Stimulated activated CD4-positive, alpha-beta T cell treated with anti-CD3 and anti-CD28 coated beads, Interleukin-4, amount 100 ng/mL, for 1 hour (primary cell): ENCODE results near the gene ACTA2.
A peak's percentile ranks its signal among the peaks of the same experiment; 100 is the strongest.

Experiments used
- DNase-seq: peaks from one replicate; pipeline ENCODE4 v3.0.0-alpha.2; 2020

Gene ACTA2

DNA sequence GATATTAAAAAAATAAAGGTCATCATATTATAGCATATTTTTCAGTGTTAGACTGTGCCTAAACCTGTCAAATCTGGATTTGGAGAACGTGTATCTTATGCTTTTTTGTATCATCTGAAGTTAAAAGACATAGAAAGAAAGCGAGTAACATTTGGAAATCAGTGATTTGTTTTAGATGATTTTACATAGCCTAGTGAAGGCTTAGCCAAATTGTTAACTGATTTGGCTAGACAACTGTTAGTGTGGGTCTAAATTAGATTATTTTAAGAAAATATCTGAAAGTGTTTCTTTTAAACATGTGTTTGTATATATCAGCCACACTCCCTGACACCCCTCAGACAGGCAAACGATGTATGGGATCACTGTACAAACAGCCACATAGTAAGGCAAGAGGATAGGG is 35.6 kb downstream of the ACTA2 start:
- no peak for DNase-seq

DNA sequence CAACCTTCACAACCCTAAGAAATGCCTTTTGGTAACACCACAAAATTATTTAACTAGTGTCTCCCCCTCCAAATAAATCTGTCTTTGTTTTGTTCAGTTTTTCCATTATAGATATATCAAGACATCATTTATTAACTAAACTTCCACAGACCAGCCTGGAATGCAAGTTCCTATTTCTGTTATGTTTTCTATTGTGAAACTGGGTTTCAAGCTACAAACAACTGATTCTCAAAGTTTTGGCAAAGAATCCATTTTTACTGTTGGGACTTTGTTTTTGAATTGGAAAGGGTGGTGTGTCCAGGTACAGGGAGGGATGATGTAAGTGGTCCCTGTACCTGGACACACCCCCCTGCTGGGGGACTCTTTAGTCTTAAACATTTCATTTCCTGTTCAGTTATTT is 36.3 kb downstream of the ACTA2 start:
- no peak for DNase-seq

DNA sequence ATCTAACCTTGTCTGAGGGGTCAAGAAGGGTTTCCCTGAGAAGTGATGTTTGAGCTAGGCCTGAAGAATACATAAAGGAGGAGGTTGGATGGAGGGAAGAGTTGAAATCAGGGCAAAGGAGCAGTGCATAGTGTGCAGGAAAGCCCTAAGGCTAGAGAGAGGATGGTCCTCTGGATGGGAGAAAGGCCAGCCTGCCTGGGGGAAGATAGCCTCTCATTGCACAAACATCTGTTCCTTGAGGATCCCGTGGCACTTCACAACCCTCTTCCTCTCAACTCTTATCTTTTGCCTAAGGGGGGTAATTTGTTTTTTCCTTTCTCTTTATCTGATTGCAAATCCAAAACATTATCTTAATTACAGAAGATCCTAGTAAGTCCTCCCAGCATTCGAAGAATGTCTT is 36.8 kb downstream of the ACTA2 start:
- no peak for DNase-seq

DNA sequence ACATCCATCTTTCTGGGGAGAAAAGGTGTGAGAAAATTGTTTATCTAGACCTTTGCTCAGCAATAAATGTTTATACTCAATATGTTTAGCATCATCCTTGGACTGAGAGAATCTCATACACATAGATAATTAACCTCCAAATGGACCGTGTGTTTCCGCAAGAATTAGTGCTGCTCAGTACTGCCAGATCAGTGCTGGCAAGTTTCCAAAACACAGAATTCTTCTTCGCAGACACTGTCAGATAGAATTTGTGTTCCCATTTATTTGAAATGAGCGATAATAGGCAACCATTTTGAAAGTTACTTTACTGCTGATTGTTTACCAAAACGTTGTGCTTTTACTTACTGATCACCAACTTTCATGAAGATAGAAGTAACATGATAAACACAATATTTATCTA is 38.8 kb downstream of the ACTA2 start:
- DNase-seq: no peak

DNA sequence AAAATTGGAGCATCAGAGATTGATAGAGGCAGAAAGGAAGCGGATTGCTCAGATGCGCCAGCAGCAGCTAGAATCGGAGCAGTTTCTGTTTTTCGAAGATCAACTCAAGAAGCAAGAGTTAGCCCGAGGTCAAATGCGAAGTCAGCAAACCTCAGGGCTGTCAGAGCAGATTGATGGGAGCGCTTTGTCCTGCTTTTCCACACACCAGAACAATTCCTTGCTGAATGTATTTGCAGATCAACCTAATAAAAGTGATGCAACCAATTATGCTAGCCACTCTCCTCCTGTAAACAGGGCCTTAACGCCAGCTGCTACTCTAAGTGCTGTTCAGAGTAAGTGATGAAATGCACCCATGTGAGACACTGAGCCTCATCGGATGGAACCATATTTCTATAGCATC is 39.4 kb downstream of the ACTA2 start:
- no peak for DNase-seq

DNA sequence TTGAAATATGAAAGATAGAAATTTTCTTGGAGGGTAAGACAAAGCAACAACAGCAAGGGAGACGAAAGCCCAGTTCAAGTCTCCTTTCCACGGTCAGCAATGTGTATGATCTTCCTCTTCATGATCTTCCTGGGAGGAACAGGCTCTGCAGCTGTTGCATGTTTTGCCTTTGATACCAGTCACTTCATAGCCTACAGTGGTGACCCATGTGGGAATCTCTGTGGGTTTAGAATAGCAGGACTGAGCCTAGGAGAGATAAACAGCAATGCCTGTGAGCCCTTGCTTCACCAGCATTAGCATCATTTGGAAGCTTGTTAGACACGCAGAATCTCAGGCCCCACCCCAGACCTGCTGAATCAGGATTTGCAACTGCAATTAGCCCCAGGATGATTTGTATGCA is 40.7 kb downstream of the ACTA2 start:
- DNase-seq: no peak

DNA sequence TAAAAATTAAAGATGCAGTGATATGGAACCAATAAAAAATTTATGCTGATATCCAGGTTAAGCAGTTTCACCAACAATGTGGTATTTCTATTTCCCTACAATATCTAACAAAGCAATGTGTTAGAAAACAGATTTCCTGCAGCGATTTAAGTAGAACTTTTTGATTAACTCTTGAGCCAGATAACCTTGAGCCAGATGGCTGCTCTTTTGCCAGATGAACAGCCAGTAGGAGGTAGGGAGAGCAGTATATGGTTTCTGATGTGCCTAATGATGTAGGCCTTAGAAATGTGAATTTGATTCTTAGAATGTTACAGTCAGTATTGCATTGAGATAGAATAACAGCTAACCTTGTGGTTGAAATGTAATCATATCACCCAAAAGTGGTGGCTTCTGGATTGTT is 41.5 kb downstream of the ACTA2 start:
- DNase-seq: no peak

DNA sequence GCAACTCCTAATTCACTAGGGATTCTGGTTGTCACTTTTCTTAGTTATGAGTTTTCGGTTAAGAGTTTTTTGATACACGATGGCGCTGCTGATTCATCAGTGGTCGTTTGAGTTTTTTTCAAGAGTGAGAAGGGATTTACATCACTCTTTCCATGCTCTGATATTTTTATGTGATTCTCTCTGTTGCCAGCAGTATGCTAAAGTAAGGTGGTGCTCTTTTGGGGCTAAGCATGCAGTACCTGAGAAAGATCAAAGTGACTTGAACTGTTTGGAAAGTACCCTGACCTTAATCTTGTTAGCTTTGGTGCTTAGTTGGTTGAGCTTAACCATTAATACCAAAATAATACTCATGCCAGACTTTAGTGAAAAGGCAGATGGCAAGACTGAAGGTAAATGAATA is 44.4 kb downstream of the ACTA2 start:
- no peak for DNase-seq

DNA sequence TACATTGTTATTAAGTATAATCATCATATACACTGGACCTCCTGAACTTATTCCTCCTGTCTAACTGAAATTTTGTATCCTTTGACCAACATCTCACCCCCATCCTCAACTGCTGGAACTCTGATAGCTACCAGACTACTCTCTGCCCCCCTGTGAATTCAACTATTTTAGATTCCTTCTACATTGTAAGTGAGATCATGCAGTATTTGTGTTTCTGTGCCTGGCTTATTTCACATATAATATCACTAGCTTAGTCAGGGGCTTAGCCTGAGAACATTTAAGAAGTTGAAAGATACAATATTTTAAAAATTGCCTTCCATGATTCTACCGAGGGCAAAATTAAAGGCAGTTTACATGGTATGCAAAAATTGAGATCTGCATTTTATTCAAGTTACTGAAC is 45.7 kb downstream of the ACTA2 start:
- DNase-seq: no peak

DNA sequence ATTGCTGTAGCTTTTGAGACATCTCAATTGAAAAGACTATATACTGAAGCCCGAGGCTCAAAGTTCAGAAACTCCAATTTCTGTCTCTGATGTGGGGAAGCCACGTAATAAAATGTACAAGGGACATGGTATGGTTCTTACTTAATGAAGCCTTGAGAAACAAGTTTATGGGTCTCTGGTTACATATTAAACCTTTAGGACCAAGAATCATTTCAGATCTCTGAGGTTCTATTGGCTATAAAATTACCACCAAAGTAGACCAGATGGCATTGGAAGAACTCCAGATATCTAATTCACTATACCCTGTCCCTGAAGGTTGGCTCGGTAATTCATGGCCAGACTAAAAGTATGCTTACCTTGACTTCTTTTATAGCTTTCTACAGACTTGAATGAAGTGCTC is 48.9 kb downstream of the ACTA2 start:
- no peak for DNase-seq

DNA sequence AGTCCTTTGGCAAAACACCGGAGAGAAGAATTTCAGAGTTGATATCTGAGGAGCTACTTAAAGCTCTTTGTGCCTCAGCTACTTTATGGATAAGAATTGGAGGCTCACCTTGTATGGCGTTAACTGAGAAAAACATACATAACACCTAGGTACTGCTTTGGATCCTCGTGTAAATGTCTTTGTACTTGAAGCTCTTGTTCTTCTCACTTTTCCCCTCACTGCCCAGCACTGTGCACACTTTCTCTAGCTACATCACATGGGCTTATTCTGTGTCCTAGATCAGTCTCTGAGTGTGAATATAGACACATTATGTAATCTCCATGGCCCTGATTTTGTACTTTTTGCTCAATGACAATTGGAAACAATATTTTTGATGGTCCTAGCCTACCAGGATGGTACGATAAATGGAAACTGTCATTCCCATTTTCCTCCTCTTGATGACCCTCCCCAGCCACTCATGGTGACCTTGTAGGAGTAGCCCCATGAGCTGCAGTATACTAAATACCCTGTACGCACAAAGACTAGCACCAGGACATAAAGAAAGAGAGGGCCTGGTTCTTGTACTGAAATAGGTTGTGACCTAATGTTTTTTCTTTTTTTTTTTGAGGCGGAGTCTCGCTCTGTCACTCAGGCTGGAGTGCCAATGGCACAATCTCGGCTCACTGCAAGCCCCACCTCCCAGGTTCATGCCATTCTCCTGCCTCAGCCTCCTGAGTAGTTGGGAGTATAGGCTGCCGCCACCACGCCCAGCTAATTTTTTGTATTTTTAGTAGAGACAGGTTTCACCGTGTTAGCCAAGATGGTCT is 50.4 kb downstream of the ACTA2 start:
- no peak for DNase-seq

DNA sequence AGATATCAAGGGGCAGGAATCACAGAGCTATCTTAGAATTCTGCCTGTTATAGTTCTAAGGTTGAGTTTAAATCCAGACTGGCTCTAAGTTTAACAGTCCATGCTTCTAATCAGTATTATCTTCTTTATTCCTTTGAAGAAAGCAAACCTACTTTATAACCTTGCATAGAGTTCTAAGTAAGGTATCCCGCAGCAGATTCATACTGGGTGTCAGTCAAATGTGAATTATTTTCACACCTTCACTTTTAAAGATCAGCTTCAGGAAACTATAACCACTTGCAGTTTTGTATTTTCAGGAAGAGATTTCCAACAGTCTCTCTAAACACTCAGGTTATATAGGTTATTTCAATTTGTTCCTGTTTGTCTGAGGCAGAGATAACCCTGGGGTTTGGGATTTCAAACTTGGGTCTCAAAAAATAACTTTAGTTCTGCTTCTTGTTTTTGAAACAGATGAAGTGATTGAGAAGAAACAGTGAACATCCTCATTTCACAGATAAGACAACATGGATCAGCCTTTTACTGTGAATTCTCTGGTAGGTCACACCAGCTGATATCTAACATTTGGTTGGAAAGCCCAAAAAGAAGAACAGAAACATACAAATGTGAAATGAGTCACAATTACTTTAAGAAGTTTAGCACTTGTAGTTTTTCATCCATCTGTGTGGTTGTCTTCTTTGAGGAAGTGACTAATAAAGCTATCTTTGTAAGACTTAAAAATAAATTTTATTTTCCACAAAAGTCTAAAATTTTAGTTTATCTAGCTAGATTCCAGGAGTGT is 51.2 kb downstream of the ACTA2 start:
- no peak for DNase-seq

DNA sequence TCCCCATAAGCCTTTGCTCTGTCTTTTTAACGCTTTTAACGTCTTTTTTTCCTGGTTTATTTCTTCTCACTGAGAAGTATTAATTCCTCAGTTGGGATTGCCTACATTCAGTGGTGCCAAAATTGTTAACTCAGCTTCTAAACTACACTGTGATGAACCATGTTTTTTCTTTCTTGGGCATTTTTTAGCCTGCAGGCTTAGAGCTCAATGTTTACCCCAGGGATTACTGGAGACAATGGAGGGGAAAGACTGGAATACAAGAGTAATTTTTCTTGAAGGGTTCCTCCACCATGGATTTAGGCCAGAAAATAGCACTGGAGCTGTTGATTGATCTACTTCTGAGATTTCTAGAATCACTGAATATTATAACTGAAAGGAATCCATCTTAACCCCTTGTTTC is 52.7 kb downstream of the ACTA2 start:
- no peak for DNase-seq

DNA sequence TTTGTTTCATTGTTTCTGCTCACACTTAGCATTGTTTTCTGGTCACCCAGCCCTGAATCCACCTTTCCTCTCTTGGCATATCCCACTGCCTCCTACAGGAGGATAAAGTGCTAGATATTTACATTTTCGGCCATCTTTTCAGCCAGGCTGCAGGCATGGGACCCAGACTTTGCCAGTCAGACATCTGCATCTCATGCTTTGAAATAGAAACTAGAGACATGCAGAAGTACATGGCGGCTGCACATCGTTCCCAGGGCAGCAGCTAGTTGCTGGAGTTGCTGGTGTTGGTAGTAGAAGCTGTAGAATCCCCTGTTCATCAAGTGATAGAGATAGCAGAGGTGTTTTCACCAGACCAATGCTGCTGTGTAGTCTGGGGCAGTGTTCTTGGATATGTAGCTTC is 53.8 kb downstream of the ACTA2 start:
- DNase-seq: no peak

DNA sequence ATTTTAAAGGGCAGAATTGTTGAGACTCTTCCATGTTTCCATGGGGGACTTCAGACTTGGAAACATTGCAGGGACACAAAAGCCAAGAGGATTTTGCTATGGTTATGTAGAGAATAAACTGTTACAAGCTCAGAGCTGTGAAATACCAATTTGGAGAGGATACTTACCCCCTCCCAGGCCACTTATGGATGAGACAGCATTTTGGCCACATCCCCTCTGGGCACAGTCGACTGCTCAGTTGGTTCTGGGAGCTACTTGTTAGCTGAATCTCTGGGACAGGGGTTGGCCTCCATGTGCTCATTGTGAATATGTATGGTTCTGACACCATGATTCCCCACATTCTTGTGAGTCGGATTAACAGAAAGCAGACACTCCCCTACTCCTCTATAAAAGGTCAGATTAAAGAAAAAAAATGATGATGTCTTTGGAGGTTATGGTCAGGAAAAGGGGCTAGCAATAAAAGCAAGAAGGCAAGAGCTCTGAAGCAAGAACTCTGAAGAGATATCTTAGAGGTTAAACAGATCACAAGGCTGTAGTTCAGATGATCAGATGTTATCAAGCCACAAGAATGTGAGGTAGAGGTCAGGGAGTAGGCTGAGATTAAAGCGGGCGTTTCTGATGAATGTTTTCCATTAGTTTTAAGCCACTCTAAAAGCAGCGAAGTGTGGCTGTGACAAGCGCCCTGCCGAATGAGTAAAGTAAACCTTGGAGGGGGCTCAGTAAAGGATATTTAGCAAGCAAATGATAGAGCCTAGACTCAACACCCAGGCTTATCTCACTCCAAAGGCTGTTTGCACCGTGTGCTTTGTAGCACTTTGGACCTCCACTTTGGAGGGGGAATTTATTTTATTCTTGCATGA is 55.3 kb downstream of the ACTA2 start:
- peak; percentile 21 for DNase-seq

DNA sequence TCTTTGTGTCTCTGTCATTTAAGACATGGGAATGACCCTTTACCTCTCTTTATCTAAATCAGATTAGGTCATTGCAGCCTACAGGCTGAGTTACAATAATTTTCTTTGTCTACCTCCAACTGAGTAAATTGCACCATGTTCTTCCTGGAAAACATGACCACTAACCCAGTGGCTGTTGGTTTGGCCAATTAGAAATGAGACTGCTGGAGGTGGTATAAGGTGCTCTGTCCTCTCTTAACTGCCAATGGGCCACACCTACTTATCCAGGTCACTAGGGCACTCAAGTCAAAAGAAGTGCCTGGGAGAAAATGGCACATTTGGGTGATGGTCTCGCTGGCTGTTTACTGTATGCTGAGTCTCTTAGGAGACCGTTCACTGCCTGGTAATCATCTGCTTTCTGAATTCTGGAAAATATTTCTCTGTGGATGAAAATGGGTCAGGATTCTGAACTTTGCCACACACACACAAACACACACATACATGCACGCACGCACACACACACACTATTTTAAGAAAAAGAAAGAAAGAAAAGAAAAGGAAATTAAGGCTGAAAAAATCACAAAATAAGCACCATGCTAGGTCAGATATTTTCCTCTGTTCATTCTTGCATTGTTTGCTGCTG is 56.1 kb downstream of the ACTA2 start:
- no peak for DNase-seq

DNA sequence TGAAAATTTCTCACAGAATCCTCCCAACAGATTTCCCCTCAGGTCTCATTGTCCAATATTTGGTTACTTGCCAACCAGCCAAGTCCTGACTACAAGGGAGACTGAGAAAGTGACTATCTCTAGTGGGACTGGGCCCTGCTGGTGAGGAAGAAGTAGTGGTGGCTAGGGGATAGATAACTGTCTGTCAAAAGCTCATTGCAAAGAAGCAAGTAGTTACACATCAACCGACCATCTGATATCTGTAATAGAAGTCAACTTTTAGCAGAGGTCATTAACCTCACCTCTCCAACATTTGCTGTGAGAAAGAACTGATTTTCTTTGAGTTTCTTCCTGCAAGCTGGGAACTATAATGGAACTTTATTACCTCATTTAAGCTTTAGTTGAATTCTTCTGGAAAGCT is 57.3 kb downstream of the ACTA2 start:
- DNase-seq: no peak

DNA sequence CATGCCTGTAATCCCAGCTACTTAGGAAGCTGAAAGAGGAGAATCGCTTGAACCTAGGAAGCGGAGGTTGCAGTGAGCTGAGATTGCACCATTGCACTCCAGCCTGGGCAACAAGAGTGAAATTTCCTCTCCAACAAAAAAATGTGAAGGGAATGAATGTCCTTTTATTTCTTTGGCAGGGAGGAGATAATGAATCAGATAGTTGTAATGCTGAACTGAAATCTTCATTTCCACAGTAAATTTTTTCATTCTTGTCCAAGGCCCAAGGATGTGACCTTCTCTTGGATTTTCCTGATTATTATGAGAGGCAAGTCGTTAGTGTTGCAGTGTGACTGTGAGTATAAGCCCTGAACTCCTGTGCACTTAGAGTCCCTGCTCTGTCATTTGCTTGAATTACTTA is 59.0 kb downstream of the ACTA2 start:
- DNase-seq: no peak

DNA sequence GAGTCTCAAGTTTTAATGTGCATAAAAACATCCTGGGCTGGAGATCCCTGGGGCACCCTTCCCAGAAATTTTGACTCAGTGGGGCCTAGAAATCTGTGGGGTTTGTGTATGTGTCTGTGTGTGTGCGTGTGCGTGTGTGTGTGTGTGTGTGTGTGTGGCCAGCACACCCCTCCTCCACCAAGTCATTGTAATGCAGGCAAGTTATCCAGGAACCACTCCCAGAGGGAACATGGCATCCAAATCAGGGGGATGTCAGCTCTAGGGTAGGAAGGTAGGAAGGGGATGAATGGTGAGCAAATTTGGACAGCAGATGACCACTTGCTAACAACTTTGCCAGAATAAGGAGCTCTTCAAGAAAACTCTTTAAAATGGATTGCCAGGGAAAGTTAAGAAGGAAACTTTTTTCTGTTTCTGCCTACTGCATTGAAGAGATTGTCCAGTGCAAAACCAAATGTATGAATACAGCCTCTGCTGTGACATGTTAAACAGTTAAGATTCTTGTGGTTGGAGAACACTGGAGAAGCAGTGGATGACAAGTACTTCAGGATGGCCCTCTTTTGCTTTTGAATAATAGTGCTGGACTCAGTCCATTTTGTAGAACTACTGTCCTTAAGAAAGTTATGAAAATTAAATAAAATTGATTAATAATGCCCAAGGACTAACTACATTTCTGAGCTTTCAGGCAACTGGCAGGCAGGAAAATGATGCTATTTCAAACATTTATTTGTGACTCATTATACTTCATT is 60.2 kb downstream of the ACTA2 start:
- DNase-seq: no peak

DNA sequence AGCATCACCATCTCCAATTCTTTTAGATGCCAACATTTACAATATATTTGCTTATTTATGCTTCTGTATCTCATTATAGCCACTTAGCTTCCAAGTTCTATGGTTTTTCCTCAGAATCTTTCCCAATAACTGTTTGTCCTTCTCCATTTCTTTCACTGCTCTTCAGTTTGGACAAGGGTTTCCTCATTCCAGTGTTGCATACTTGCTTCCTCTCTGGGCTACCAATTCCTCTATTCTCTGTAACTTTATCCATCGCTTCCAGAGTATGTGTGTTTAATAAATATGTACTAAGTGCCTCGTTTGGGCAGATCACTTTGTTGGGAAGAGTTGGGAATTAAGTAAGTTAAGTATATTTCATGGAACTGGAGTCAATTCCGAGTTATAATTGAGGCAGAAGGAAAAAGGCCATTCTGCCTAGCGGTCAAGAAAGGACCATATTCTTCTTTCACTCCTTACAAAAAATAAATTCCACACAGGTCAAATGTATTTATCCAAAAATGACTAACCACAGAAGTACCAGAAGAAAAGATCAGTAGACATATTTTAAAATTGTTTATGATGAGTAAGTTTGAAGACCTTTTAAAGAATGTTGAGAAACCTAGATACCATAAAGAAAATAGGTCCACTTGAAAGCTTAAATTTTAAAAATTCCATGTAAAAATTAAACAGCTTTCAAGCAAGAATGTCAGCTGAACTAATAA is 61.7 kb downstream of the ACTA2 start:
- DNase-seq: no peak

DNA sequence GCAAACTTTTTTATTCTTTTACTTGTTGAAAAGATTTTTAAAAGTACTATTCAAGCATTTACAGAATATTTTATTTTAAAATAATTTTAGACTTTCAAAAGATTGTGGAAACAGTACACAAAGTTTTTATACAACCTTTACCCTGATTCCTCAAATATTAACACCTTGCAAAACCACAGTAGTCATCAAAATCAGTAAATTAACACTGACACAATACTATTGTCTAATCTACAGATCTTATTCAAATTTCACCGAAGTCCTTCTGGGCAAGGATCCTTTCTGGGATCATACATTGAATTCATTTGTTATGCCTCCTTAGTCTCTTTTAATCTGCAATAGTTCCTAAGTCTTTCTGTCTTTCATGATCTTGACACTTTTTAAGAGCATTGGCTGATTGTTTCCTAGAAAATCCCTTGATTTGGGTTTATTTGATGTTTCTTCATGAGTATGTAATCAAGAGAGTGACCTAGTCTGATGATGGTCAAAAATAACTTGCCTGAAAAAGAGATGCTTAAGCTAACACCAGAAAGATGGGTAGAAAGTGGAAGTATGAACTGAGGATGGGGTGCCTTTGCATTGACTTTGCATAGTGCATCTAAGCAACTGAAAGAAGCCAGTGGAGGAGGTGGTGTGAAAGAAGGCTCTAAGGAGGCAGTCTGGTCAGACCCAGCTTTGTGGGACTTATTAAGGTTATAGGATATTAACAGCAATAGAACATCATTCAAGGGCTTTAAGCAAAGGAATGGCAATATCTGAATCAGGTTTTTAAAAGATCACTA is 62.8 kb downstream of the ACTA2 start:
- DNase-seq: no peak
